IMR-90 (cell line): Measurements from ENCODE around the gene ASB4. TPM values are rescaled to one million over a fixed set of nuclear protein-coding genes. Genes with fewer than 3 reads are reported as not detected.

Experiments
- ATAC-seq: fragments of 200-7000 bp; cut with Tn5 transposase; 2 replicates; pipeline ENCODE4 v1.9.1; 2020; ENCODE audit warnings: low read depth, mild to moderate bottlenecking, moderate library complexity
- BruUV-seq: library from RNA; stranded (reverse); fragments of 400-500 nt; replicated peaks from 2 replicates; lab custom pipeline; 2021; lab: Mats Ljungman, UMichigan
- CTCF ChIA-PET: fragments of 300-600 bp; formaldehyde crosslinking; extraction: SDS; loops from one replicate; lab custom pipeline; 2021; ENCODE audit warnings: antibody characterized with exemption; lab: Yijun Ruan, JAX
- POLR2A ChIA-PET: fragments of 300-600 bp; sonication (Branson Sonifier 250); formaldehyde crosslinking; loops from one replicate; lab custom pipeline; 2022; ENCODE audit warnings: antibody characterized with exemption; ENCODE audit not compliant: unreplicated experiment; lab: Charles Lee
- DNase-seq: peaks from one replicate; pipeline ENCODE4 v3.0.0; 2013
- H2AFZ ChIP-seq: replicated peaks from 2 replicates; pipeline ENCODE3; 2013; ENCODE audit warnings: low read length, mild to moderate bottlenecking; ENCODE audit not compliant: poor library complexity
- H2AK5ac ChIP-seq: 2 replicates; pipeline ENCODE4 v1.6.1; 2013; ENCODE audit warnings: low read depth, low read length, inconsistent platforms
- H2AK9ac ChIP-seq: replicated peaks from 2 replicates; pipeline ENCODE3; 2013; ENCODE audit warnings: mild to moderate bottlenecking, low read depth, low read length, moderate library complexity; ENCODE audit not compliant: poor library complexity
- H2BK120ac ChIP-seq: 2 replicates; pipeline ENCODE4 v1.6.1; 2013; ENCODE audit warnings: low read depth, low read length, inconsistent platforms
- H2BK15ac ChIP-seq: 3 replicates; pipeline ENCODE4 v1.6.1; 2013; ENCODE audit warnings: low read depth, low read length, inconsistent platforms
- H2BK20ac ChIP-seq: 2 replicates; pipeline ENCODE4 v1.6.1; 2013; ENCODE audit warnings: low read depth, mild to moderate bottlenecking, inconsistent platforms, low read length, moderate library complexity
- H2BK5ac ChIP-seq: 2 replicates; pipeline ENCODE4 v1.6.1; 2013; ENCODE audit warnings: mild to moderate bottlenecking, low read depth, low read length, inconsistent platforms; ENCODE audit not compliant: poor library complexity, severe bottlenecking
- H3K14ac ChIP-seq: replicated peaks from 2 replicates; pipeline ENCODE4 v1.6.1; 2013; ENCODE audit warnings: low read depth, low read length, inconsistent platforms
- H3K18ac ChIP-seq: 2 replicates; pipeline ENCODE4 v1.6.1; 2013; ENCODE audit warnings: low read depth, low read length, control low read depth
- H3K23ac ChIP-seq: 2 replicates; pipeline ENCODE4 v1.6.1; 2013; ENCODE audit warnings: low read depth, low read length, inconsistent platforms
- H3K27ac ChIP-seq: 2 replicates; pipeline ENCODE4 v1.5.1; 2013; ENCODE audit warnings: mild to moderate bottlenecking, control low read depth, low read length; ENCODE audit not compliant: insufficient read depth
- H3K27me3 ChIP-seq: 2 replicates; pipeline ENCODE4 v1.6.1; 2013; ENCODE audit warnings: low read length; ENCODE audit not compliant: control insufficient read depth, insufficient read depth
- H3K36me3 ChIP-seq: 2 replicates; pipeline ENCODE4 v1.6.1; 2013; ENCODE audit warnings: low read length, mixed read lengths; ENCODE audit not compliant: control insufficient read depth, insufficient read depth
- H3K4ac ChIP-seq: 2 replicates; pipeline ENCODE4 v1.6.1; 2013; ENCODE audit warnings: low read depth, low read length, inconsistent platforms
- H3K4me1 ChIP-seq: 2 replicates; pipeline ENCODE4 v1.6.1; 2013; ENCODE audit warnings: low read length, mixed read lengths; ENCODE audit not compliant: control insufficient read depth, insufficient read depth
- H3K4me2 ChIP-seq: 2 replicates; pipeline ENCODE4 v1.6.1; 2013; ENCODE audit warnings: low read depth, mild to moderate bottlenecking, control low read depth, low read length, moderate library complexity
- H3K4me3 ChIP-seq: 2 replicates; pipeline ENCODE4 v1.5.1; 2013; ENCODE audit warnings: low read depth, mild to moderate bottlenecking, control low read depth, low read length, moderate library complexity; ENCODE audit not compliant: insufficient read depth
- H3K56ac ChIP-seq: 2 replicates; pipeline ENCODE4 v1.6.1; 2013; ENCODE audit warnings: low read length, inconsistent platforms; ENCODE audit not compliant: insufficient read depth; ENCODE audit errors: extremely low read depth
- H3K79me1 ChIP-seq, 2 experiments: 2 replicates each; pipeline ENCODE4 v1.6.1; 2013; ENCODE audit warnings: low read length in 2 of 2, inconsistent platforms in 1 of 2, low read depth in 1 of 2
- H3K9ac ChIP-seq: 2 replicates; pipeline ENCODE4 v1.6.1; 2013; ENCODE audit warnings: low read depth, low read length, control low read depth
- H3K9me1 ChIP-seq: 2 replicates; pipeline ENCODE4 v1.6.1; 2013; ENCODE audit warnings: low read length, inconsistent platforms; ENCODE audit not compliant: insufficient read depth
- H3K9me3 ChIP-seq: 2 replicates; pipeline ENCODE4 v1.6.1; 2013; ENCODE audit warnings: low read length; ENCODE audit not compliant: control insufficient read depth, insufficient read depth
- H4K20me1 ChIP-seq: 2 replicates; pipeline ENCODE4 v1.6.1; 2013; ENCODE audit warnings: low read length, inconsistent platforms; ENCODE audit not compliant: insufficient read depth
- H4K5ac ChIP-seq: 2 replicates; pipeline ENCODE4 v1.6.1; 2013; ENCODE audit warnings: mild to moderate bottlenecking, low read depth, low read length, control low read depth
- H4K8ac ChIP-seq, 2 experiments: 2 replicates each; pipeline ENCODE4 v1.6.1; 2013; ENCODE audit warnings: low read depth in 2 of 2, low read length in 2 of 2, control low read depth in 1 of 2, inconsistent platforms in 1 of 2
- H4K91ac ChIP-seq: 2 replicates; pipeline ENCODE4 v1.6.1; 2013; ENCODE audit warnings: low read depth, low read length, inconsistent platforms; ENCODE audit not compliant: insufficient read depth
- BHLHE40 ChIP-seq: fragments of 150-350 bp; IDR thresholded peaks from 2 replicates; pipeline ENCODE4 v1.6.1; 2016; ENCODE audit warnings: mild to moderate bottlenecking, low read depth, low read length
- CHD1 ChIP-seq: IDR thresholded peaks from 2 replicates; pipeline ENCODE4 v1.6.1; 2012; ENCODE audit warnings: low read depth, low read length, improper control_type of control experiment
- MXI1 ChIP-seq: IDR thresholded peaks from 2 replicates; pipeline ENCODE4 v1.6.1; 2012; ENCODE audit warnings: low read depth, mild to moderate bottlenecking, low read length, moderate library complexity, borderline replicate concordance
- RAD21 ChIP-seq: IDR thresholded peaks from 2 replicates; pipeline ENCODE4 v1.6.1; 2012; ENCODE audit warnings: low read length, improper control_type of control experiment
- WGBS, 2 experiments: methylation state at CpG; one replicate each; pipeline versions ENCODE4 v1.1.5 to v1.1.7; 2013; ENCODE audit warnings: missing lambda C conversion rate in 2 of 2; ENCODE audit not compliant: insufficient read length in 1 of 2; ENCODE audit errors: extremely low coverage in 2 of 2; 5-methylcytosine and 5-hydroxymethylcytosine counted together
- dilution Hi-C: fragments of 300-500 bp; cut with HindIII; formaldehyde crosslinking; loops from one replicate; pipeline ENCODE4 v1.14.3; 2018; ENCODE audit warnings: low sequenced_read_pairs; ENCODE audit not compliant: unreplicated experiment
- in situ Hi-C: fragments of 300-500 bp; cut with MboI; formaldehyde crosslinking; loops from 3 replicates; pipeline ENCODE4 v1.14.3; 2019; ENCODE audit warnings: low sequenced_read_pairs, inconsistent platforms, mixed read lengths
- intact Hi-C: fragments of 100-400 bp; cut with micrococcal nuclease; formaldehyde crosslinking; loops from 2 replicates; pipeline ENCODE4 v1.10.0; 2022
- polyA plus RNA-seq, 3 experiments: library from polyadenylated mRNA; depleted of rRNA; stranded (reverse); fragments of >200 nt; gene quantifications; 2 replicates each; pipeline ENCODE4 v1.2.3, GENCODE V29; 2012; ENCODE audit warnings: low replicate concordance in 1 of 3
- total RNA-seq: library from RNA; depleted of rRNA; stranded (reverse); fragments of >200 nt; gene quantifications from 2 replicates; pipeline ENCODE4 v1.2.3, GENCODE V29; 2012

ASB4 gene
- total and polyA plus RNA-seq, 2 of the 4 experiments (the other 2 are of a cell fraction) = not detected

GRCh38 chr7:95501261-95501832 lies 15.6 kb downstream of the ASB4 start:
- 100% methylated on average over 1 of the region's 5 CpGs; no CpG with 5 or more reads in 1 of the 2 experiments for WGBS, 2 experiments
- Histone ChIP-seq H4K5ac (no peak overlapping the region), H3K23ac (no peak overlapping the region), H3K79me1 (no peaks in the 10 kb centered on the region), H2BK15ac (no peak overlapping the region), H2AK9ac (no peak overlapping the region), H3K56ac (no peak overlapping the region), H2BK120ac (no peak overlapping the region), H3K9me3 (no peaks in the 10 kb centered on the region), H4K8ac (no peak overlapping the region), H4K20me1 (no peaks in the 10 kb centered on the region), H3K4me2 (no peak overlapping the region), H2AK5ac (no peak overlapping the region), H3K9ac (no peak overlapping the region), H3K18ac (no peak overlapping the region), H3K14ac (no peak overlapping the region), H3K36me3 (no peaks in the 10 kb centered on the region), H3K9me1 (no peaks in the 10 kb centered on the region), H3K27me3 (peaks cover 4% of the 10 kb centered on the region; the same call in 1 of the 2 replicates), H2BK5ac (no peak overlapping the region), H2BK20ac (no peak overlapping the region), H3K27ac (no peak overlapping the region), H3K4me1 (no peaks in the 10 kb centered on the region), H4K91ac (no peak overlapping the region), H2AFZ (no peak overlapping the region), H3K4ac (no peak overlapping the region), H3K4me3 (no peak overlapping the region)
- ChIA-PET CTCF (no interaction called here), POLR2A (no interaction called here)
- DNase-seq (no peak), ATAC-seq (no peak)
- intact Hi-C loops (no loop called here), dilution Hi-C loops (loop anchor here (25.0 kb wide), 1 partner anchor 186 kb away; no protein-coding TSS in a partner anchor), in situ Hi-C loops (no loop called here)
- no peak for TF ChIP-seq RAD21
- TF ChIP-seq MXI1 = no peak
- TF ChIP-seq BHLHE40 = no peak
- no peak for TF ChIP-seq CHD1
- BruUV-seq = no TSS peak
